PC-9 (cell line): ENCODE data around the gene NHLRC3.

Experiments
- EZH2 ChIP-seq: fragments of 200-600 bp; sonication (generic); IDR thresholded peaks from 2 replicates; pipeline ENCODE4 v1.8.0; 2017; ENCODE audit warnings: antibody characterized with exemption, low read depth
- TF ChIP-seq, protein P1 (sequence below): fragments of 200-600 bp; sonication (generic); conservative IDR thresholded peaks from 2 replicates; pipeline ENCODE4 v1.6.1; 2017; ENCODE audit warnings: mixed run types, antibody characterized with exemption, mild to moderate bottlenecking, moderate library complexity

DNA sequence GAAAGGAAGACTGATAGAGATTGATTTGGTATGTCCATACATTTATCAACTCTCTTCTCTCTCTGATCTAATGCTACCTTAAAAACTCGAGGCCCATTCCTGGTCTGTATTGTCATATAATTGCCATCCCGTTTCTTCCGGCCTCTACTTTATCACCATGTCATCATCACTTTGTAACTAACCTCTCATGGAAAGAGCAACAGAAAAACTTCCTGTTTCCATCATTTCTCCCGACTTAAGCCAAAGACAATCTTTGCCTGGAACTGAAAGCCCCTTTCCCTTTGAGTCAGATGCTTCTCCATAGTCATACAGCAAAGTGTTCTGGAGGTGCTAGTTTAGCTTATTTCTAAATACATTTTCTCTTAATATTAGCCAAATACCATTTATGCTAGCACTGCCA lies 44.9 kb upstream of the NHLRC3 start:
- TF ChIP-seq, protein P1, sequence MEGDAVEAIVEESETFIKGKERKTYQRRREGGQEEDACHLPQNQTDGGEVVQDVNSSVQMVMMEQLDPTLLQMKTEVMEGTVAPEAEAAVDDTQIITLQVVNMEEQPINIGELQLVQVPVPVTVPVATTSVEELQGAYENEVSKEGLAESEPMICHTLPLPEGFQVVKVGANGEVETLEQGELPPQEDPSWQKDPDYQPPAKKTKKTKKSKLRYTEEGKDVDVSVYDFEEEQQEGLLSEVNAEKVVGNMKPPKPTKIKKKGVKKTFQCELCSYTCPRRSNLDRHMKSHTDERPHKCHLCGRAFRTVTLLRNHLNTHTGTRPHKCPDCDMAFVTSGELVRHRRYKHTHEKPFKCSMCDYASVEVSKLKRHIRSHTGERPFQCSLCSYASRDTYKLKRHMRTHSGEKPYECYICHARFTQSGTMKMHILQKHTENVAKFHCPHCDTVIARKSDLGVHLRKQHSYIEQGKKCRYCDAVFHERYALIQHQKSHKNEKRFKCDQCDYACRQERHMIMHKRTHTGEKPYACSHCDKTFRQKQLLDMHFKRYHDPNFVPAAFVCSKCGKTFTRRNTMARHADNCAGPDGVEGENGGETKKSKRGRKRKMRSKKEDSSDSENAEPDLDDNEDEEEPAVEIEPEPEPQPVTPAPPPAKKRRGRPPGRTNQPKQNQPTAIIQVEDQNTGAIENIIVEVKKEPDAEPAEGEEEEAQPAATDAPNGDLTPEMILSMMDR = no peak
- TF ChIP-seq EZH2 = no peak
